ENCODE data around the gene PLCB3.

GRCh38 chr11:64247729-64248531 is 3.4 kb upstream of the PLCB3 start:
- TF ChIP-seq POLR2A (IDR thresholded peaks at IDR 0.05; ENCODE audit: low read depth, low read length) (no peak), POU2F2 (IDR thresholded peaks at IDR 0.05; ENCODE audit: low read depth, low read length) (no peak), TAF1 (IDR thresholded peaks at IDR 0.05; ENCODE audit: low read depth, low read length) (no peak)
